ENCODE data around the gene SPATA46.

DNA sequence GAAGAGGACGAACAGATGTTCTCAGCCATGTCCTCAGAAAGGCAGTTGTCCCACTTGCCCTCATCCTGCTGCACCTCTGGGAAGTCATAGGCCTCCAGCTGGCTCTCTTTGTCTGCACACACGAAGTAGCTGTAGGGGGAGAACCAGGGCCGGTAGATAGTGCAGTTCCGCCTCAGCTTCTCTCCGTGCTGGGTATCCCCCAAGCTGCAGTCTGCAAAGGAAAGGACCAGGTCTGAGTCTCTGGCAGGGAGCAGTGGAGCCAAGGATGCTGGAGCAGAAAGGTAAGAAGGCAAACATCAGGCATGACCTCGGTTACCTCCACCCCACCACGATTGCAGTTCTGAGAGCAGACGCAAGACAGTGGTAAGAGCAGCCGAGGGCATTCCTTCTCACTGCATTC, 2.2 kb downstream of the SPATA46 start:
- TF ChIP-seq, protein P1, sequence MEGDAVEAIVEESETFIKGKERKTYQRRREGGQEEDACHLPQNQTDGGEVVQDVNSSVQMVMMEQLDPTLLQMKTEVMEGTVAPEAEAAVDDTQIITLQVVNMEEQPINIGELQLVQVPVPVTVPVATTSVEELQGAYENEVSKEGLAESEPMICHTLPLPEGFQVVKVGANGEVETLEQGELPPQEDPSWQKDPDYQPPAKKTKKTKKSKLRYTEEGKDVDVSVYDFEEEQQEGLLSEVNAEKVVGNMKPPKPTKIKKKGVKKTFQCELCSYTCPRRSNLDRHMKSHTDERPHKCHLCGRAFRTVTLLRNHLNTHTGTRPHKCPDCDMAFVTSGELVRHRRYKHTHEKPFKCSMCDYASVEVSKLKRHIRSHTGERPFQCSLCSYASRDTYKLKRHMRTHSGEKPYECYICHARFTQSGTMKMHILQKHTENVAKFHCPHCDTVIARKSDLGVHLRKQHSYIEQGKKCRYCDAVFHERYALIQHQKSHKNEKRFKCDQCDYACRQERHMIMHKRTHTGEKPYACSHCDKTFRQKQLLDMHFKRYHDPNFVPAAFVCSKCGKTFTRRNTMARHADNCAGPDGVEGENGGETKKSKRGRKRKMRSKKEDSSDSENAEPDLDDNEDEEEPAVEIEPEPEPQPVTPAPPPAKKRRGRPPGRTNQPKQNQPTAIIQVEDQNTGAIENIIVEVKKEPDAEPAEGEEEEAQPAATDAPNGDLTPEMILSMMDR (IDR thresholded peaks at IDR 0.05), result no peak
- TF ChIP-seq POLR2A (IDR thresholded peaks at IDR 0.05), result no peak
